Measurements from ENCODE around the gene NANP. TPM values are rescaled to one million over a fixed set of nuclear protein-coding genes. Genes with fewer than 3 reads are reported as not detected.
A peak's percentile ranks its signal among the peaks of the same experiment; 100 is the strongest.

The NANP gene
- total and polyA plus RNA-seq, 2 of the 13 experiments (the other 11 are each of a cell fraction or from before 2014, with no cell fraction given) = 8.9 to 21.5 TPM

DNA sequence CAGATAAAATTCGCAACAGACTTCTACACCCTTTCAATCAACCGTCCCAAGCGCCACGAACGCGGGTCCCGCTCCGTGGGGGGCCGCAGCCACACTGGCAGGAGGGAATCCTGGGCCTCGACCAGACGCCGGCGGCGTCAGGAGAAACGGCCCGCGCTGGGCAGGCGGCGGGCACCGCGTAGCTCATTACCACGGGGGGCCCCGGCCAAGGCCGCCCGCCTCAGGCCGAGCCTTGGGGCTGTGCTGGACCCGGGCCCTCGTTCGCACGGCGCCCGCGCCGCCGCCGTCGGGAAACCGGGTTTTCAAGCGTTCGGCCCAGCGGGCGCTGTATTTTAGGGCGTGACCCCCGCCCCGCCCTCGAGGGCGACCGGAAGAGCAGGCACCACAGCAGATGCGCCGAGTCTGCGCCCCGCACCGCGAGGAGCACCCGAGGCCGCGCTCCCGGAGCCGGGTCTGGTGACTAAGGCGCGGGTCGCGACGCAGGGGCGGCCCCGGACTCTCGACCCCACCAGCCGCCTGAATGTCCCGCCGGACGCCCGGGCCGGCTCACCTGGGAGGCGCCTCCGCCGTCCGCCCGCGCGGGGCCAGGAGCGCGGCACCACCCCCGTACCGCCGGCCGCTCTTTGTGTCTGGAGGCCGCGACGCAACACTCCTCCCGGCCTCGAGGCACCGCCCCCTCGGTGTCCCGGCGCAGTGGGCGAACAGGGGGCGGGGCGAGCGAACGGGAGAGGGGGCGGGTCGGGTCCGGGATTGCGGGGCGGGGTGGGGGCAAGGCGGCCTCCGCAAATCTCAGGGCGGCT, 38.7 kb downstream of the NANP start, which contains the start of gene NINL (continued):
- TF ChIP-seq ARNTL (CRISPR knock-in tag; IDR thresholded peaks at IDR 0.05) = peak; percentile 45
- no peak for TF ChIP-seq ZNF747 (CRISPR knock-in tag; IDR thresholded peaks at IDR 0.05; ENCODE audit: borderline replicate concordance)
- peak; percentile 86; the same call in 1 of the 2 replicates for TF ChIP-seq ZNF598 (CRISPR knock-in tag; IDR thresholded peaks at IDR 0.05; ENCODE audit: borderline replicate concordance)
- no peak for TF ChIP-seq ZNF577 (CRISPR knock-in tag; IDR thresholded peaks at IDR 0.05; ENCODE audit: borderline replicate concordance, low read depth)
- peak; percentile 2; the same call in 1 of the 2 replicates for TF ChIP-seq KAT7 (CRISPR knock-in tag; IDR thresholded peaks at IDR 0.05; ENCODE audit: borderline replicate concordance)
- TF ChIP-seq, protein P1, sequence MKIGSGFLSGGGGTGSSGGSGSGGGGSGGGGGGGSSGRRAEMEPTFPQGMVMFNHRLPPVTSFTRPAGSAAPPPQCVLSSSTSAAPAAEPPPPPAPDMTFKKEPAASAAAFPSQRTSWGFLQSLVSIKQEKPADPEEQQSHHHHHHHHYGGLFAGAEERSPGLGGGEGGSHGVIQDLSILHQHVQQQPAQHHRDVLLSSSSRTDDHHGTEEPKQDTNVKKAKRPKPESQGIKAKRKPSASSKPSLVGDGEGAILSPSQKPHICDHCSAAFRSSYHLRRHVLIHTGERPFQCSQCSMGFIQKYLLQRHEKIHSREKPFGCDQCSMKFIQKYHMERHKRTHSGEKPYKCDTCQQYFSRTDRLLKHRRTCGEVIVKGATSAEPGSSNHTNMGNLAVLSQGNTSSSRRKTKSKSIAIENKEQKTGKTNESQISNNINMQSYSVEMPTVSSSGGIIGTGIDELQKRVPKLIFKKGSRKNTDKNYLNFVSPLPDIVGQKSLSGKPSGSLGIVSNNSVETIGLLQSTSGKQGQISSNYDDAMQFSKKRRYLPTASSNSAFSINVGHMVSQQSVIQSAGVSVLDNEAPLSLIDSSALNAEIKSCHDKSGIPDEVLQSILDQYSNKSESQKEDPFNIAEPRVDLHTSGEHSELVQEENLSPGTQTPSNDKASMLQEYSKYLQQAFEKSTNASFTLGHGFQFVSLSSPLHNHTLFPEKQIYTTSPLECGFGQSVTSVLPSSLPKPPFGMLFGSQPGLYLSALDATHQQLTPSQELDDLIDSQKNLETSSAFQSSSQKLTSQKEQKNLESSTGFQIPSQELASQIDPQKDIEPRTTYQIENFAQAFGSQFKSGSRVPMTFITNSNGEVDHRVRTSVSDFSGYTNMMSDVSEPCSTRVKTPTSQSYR (CRISPR knock-in tag; IDR thresholded peaks at IDR 0.05; ENCODE audit: borderline replicate concordance) = no peak; the same call in 1 of the 2 replicates
- peak; percentile 71 for TF ChIP-seq MEIS1 (CRISPR knock-in tag; IDR thresholded peaks at IDR 0.05; ENCODE audit: borderline replicate concordance)
- TF ChIP-seq, protein P2, sequence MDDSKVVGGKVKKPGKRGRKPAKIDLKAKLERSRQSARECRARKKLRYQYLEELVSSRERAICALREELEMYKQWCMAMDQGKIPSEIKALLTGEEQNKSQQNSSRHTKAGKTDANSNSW (CRISPR knock-in tag; IDR thresholded peaks at IDR 0.05; ENCODE audit: borderline replicate concordance) = peak; percentile 97; the same call in 1 of the 2 replicates
- TF ChIP-seq CEBPB (IDR thresholded peaks at IDR 0.05; ENCODE audit: borderline replicate concordance, low read depth, low read length) = peak; percentile 11; the same call in 1 of the 2 replicates
- peak; percentile 59; the same call in 1 of the 2 replicates for TF ChIP-seq ZNF558 (CRISPR knock-in tag; IDR thresholded peaks at IDR 0.05; ENCODE audit: borderline replicate concordance)
- TF ChIP-seq POLR2G (IDR thresholded peaks at IDR 0.05; ENCODE audit: low read depth, low read length) = peak; percentile 88
- no peak for TF ChIP-seq U2AF2 (IDR thresholded peaks at IDR 0.05; ENCODE audit: low read depth, low read length)
- peak; percentile 92 for TF ChIP-seq KDM5B (CRISPR knock-in tag; IDR thresholded peaks at IDR 0.05; ENCODE audit: borderline replicate concordance)
- no peak; the same call in 1 of the 2 replicates for TF ChIP-seq ZNF430 (CRISPR knock-in tag; IDR thresholded peaks at IDR 0.05)
- TF ChIP-seq MXD4 (CRISPR knock-in tag; IDR thresholded peaks at IDR 0.05) = peak; percentile 81; the same call in 1 of the 2 replicates
- TF ChIP-seq ZNF678 (CRISPR knock-in tag; IDR thresholded peaks at IDR 0.05) = peak; percentile 89
- TF ChIP-seq NCOR1 (IDR thresholded peaks at IDR 0.05; ENCODE audit: borderline replicate concordance, low read length) = no peak; the same call in 1 of the 2 replicates
- TF ChIP-seq, protein P3, sequence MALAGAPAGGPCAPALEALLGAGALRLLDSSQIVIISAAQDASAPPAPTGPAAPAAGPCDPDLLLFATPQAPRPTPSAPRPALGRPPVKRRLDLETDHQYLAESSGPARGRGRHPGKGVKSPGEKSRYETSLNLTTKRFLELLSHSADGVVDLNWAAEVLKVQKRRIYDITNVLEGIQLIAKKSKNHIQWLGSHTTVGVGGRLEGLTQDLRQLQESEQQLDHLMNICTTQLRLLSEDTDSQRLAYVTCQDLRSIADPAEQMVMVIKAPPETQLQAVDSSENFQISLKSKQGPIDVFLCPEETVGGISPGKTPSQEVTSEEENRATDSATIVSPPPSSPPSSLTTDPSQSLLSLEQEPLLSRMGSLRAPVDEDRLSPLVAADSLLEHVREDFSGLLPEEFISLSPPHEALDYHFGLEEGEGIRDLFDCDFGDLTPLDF (CRISPR knock-in tag; IDR thresholded peaks at IDR 0.05) = peak; percentile 67; the same call in 1 of the 2 replicates
- peak; percentile 73 for TF ChIP-seq ZNF160 (CRISPR knock-in tag; IDR thresholded peaks at IDR 0.05)
- TF ChIP-seq MLLT10 (CRISPR knock-in tag; IDR thresholded peaks at IDR 0.05) = no peak
- peak; percentile 84 for TF ChIP-seq HOXA3 (CRISPR knock-in tag; IDR thresholded peaks at IDR 0.05)
- peak; percentile 18; the same call in 1 of the 2 replicates for TF ChIP-seq TFE3 (CRISPR knock-in tag; IDR thresholded peaks at IDR 0.05)
- peak; percentile 77; the same call in 1 of the 2 replicates for TF ChIP-seq PAX8 (CRISPR knock-in tag; IDR thresholded peaks at IDR 0.05; ENCODE audit: borderline replicate concordance)
- peak; percentile 87; the same call in 1 of the 2 replicates for TF ChIP-seq ZNF724P (CRISPR knock-in tag; IDR thresholded peaks at IDR 0.05; ENCODE audit: borderline replicate concordance)

Measured in HepG2 (cell line).